SH-SY5Y (cell line): Measurements from ENCODE around the gene SAE1.

Experiments used
- GATA2 ChIP-seq: IDR thresholded peaks from 2 replicates; pipeline ENCODE4 v1.6.1; 2011; ENCODE audit warnings: mild to moderate bottlenecking, low read depth, low read length
- GATA3 ChIP-seq: IDR thresholded peaks from 2 replicates; pipeline ENCODE4 v1.6.1; 2011; ENCODE audit warnings: low read depth, mild to moderate bottlenecking, low read length, moderate library complexity

DNA sequence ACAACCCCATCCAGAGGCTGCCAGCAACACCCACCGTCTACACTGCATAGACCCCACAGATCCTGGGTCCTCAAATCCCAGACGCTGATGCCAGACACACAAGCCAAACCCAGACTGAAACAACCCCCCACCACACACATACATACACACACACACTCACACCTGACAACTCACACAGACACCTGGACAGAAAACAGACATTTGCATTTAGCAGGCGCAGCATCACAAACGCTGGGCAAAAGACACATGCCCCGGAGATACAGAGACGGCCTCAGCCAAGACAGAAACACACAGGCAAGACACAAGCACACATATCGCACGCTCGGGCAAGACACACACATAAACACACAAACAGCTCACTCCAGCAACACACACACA is 99.0 kb downstream of the SAE1 start:
- no peak for TF ChIP-seq GATA3
- no peak for TF ChIP-seq GATA2
